ENCODE data around the gene MDM4.
A peak's percentile ranks its signal among the peaks of the same experiment; 100 is the strongest.
"Not testable (repeated sequence)": the region's sequence is repeated elsewhere in the genome, so short reads cannot be mapped to it uniquely, and the experiment has no call there.

Gene MDM4, protein sequence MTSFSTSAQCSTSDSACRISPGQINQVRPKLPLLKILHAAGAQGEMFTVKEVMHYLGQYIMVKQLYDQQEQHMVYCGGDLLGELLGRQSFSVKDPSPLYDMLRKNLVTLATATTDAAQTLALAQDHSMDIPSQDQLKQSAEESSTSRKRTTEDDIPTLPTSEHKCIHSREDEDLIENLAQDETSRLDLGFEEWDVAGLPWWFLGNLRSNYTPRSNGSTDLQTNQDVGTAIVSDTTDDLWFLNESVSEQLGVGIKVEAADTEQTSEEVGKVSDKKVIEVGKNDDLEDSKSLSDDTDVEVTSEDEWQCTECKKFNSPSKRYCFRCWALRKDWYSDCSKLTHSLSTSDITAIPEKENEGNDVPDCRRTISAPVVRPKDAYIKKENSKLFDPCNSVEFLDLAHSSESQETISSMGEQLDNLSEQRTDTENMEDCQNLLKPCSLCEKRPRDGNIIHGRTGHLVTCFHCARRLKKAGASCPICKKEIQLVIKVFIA

DNA sequence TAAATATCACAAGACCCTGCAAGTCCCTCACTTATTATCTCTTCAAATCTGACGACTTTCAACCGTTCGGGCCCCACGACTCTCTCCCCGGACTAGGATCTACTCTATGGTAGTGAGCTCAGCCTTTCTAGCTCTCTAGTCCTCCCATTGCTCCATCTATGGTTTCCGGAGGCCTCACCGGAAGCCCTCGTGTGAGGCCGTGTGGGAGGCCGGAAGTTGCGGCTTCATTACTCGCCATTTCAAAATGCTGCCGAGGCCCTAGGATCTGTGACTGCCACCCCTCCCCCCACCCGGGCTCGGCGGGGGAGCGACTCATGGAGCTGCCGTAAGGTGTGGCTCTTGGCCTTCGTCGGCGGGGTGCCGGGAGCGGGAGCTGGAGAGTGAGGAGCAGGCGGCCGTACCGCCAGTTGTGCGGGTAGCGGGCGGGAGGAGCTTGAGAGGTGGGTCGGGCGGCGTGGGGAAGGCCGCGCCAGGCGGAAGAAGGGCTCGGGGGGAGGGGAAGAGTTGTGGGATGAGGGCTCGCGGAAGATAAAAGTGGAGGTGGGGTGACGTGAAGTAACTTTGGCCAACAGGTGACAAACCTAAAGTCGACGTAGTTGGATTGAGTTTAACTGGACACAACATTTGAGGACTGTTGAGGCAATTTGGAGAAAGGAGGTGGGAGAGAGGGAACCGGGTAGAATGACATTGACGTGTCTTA lies at the start of gene MDM4:
Gene MDM4, plus strand, starts transcription at position 227 of the 700 bp plus-strand sequence. CDS start 9,113 bp downstream, outside the sequence.
- peak; percentile 95 for DNase-seq (ENCODE audit: low spot score)

DNA sequence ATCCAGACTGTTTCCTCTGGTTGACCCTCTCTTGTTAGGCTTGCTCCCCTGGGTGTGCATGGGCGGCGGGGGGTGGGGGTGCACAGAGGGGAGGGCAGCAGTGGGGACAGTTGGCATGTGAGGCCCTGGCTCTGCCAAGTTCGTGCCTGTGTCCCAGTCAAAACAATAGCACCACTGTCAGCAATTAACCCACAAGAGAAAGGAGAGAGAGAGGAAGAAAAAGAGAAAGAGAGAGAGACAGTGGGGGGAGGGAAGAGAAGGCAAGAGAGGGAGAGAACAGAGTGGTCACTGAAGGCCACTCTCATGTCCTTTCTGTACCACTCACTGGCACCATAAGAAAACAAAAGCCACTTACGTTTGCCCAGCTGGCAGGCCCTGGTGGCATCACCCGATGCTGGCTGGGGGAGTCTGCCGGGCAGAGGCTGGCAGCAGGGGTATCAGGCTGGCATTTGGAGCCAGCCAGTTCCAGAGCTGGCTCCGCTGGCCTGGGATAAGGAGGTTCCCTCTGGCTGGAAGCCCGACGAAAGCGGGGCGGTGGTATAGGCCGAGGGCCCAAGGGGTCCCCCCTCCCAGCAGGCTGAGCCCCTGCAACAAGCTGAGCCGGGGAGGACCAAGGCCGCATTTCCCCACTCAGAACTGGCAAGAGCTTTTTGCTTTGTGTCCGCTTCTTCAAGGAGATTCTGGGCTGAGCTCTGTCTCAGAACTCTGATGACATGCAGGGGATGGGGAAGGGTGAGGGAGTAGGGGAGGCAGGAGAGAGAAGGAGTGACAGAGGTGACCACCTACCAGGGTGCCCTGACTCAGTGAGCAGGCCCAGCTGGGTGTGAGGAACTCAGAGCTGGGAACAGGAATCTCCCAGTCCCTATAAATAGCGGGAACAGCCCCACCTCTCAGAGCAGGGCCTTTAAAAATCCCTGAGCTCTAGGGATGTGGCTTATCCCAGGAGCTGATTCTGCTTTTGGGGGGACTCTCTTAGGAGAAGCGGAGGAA lies 49.5 kb upstream of the MDM4 start:
- peak; percentile 96 for DNase-seq (ENCODE audit: low spot score)

DNA sequence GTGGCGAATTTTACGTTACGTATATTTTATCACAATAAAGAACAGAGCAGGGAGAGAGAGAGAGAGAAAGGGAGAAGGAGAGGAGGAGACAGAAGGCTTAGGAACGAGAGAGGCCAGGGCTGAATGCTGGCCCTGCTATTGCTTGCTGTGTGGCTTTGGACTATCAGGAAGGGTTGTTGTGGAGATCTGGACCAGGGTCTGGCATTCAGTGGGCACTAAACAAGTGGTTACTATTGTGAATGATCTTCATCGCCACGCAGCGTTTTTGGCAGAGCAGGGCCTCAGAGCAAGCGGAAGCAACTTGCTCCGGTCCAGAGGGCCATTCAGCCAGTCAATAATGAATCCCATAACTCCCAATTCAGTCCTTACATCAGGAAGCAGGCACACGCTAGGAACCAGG lies 48.0 kb upstream of the MDM4 start:
- peak; percentile 88 for DNase-seq (ENCODE audit: low spot score)

DNA sequence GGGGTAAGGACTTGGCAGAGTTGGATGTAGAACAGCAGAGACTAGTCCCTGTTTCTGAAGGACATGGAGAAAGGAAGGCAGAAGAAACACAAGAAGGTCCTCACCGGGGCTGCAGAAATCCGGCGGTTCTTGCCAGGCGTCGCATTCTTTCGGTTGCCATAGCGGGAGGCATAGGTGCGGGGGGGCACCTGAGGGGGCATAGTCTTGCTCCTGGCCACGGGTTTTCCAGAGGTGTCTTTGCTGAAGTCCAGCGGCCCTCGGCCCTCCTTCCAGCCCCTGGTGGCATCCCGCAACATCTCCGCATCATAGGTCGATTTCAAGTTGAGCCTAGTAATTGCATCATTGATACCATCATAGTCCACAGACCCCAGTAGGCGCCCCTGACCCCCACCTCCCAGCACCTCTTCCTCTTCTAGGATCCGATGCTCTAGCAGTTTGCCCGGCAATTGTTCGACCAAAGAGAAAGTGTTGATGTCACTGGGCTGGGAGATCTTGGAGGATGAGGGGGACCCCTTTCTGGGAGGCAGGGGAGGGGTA lies 47.4 kb upstream of the MDM4 start:
- no peak for DNase-seq (ENCODE audit: low spot score)

DNA sequence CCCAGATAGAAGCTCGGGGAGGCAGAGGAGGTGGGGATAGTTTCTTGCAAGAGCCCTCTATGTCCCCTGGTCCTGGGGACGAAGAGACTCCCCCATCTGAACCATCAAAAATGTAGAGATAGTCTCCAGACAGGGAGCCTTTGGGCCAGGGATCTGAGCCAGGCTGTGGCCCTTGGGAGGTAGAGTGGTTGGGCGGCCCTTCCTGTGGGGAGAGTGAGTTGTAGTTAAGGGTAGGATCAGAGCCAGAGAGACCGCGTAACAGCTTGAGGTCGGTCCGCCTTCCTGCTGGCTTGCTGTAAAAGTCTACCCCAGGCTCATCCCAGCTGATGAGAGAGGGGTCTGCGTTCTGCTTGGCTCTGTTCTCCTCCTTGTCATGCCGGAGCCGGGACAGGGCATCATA lies 46.9 kb upstream of the MDM4 start:
- no peak for DNase-seq (ENCODE audit: low spot score)

DNA sequence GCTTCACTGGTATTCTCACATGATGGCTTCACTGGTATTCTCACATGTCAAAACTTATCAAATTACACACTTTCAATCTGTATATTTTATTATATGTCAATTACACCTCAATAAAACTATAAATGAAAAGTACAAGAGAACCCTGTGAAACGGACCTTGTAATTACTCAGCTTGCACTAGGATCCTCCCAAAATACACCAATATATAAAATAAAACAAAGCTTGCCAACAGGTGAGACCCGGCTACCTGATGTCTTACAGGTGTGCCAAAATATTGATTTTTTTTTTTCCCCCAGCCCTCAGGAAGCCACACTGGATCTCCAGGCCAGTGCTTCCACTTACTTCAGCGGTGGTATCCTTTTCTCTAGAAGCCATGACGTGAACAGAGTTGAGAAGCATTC lies 44.5 kb upstream of the MDM4 start:
- DNase-seq (ENCODE audit: low spot score), result no peak

DNA sequence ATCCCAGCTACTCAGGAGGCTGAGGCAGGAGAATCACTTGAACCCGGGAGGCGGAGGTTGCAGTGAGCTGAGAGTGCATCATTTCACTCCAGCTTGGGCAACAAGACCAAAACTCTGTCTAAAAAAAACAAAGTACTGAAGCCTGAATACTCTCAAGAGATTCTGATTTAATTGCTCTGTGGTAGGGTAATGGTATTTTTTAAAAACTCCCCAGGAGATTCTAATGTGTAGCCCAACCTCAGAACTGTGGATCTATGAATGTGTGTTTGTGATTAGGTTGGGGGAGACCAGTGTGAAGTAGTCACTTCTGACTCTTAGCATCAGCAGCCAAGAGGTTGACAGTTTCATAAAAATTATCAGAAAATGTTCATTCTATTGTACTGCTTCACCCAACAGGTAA lies 43.5 kb upstream of the MDM4 start:
- no peak for DNase-seq (ENCODE audit: low spot score)

DNA sequence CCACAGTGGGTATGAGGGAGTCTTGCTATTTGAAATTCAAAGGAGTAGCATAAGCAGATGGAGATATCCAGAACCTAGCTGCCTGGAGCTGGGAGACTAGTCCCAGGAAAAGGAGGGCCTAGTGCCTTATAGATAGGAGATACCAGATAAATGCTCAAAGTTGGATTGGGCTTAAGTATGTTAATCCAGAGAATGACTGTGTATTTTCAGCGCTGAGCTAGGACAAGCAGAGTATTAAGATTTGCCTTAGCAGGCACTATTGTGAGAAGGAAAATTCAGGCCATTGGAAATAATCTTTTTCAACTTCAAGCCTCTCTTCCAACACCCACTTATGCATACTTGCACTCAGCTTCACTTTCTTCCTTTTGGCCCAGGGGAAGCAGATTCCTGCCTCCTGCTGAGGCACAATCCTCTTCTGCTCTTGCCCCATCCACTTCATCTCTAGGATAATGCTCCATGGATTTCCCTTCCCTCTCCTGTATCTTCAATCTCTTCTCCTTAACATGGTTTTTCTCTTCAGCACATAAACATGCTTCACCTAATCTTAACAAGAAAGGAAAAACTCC lies 42.7 kb upstream of the MDM4 start:
- no peak for DNase-seq (ENCODE audit: low spot score)

DNA sequence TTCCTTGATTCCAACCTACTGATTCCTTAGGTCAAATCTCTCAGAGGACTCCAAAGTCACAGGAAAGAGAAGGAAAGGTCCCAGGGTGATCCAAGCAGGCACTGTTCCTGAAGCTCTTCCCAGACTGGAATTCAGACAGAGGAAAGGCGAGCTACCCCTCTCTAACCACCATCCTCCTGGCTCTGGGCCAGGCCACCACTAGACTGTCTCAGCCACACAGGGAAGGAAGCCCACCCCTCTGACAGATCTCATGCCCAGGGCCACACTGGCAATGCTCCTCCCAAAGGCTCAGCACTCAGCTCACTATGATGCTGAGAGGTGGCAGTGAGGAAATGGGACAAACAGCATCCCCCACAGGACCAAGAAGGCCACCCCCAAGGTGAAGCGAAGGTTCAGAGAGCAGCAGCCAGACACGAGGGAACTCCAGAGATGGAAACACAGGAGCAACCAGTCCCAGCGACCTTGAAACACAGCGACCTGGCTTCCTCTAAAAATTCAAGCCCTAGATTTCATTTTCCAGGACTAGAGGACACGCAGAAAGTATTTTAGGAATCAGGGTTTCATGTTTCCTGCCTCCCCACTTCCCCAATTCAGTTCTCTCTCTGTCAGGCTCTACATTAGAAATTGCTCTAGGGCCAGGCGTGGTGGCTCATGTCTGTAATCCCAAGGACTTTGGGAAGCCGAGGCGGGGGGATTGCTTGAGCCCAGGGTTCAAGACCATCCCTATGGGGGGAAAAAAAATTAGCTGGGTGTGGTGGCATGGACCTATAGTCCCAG lies 40.4 kb upstream of the MDM4 start:
- DNase-seq (ENCODE audit: low spot score), result no peak

DNA sequence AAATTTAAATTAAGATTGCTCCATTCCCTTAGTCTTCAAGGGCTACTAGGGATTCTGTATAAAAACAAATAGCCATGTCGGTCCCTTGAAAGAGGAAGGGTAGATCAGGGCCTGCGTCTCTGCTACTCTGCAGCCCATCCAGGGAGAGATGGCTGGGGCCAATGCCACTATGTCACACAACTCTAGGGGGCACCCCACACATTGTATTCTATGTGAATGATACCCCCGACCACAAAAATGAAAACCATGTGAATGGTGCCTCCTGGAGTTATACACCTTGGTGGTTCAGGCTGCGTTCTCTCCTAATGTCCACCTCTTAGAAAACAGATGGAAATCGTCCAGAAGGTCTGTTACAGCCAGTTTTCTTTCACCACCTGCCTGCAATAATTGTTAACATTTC lies 39.6 kb upstream of the MDM4 start:
- DNase-seq (ENCODE audit: low spot score), result no peak

DNA sequence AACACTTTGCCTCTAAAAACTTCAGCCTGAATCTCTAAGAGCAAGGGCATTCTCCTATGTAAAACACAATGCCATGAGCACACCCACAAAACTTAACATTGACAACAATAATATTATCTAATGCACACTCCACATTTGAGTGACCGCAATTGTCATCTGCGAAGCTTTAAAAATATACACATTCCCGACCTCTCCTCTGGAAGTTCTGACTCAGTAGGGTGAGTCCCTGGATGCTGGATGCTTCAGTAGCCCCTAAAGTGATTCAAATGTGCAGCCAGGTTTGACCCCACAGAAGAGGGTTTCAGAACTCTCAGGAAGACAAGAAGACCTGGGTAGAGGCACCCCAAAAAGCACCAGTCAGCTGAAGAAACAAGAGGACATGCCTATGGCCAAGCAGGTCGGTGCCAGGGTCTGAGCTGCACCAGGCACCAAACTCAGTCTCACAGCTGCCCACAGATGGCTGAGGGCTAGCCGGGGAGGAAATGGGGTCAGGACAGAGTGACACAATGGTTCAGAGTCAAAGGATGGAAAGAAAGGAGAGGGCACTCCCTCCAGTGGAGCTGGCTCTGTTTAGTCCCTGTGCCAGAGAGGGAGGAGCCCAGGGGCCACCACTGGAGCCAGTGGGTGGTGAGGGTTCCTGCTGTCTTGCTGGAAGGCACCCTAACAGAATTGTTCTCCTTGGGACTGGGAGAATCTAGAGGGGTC lies 39.0 kb upstream of the MDM4 start:
- peak; percentile 94 for DNase-seq (ENCODE audit: low spot score)

DNA sequence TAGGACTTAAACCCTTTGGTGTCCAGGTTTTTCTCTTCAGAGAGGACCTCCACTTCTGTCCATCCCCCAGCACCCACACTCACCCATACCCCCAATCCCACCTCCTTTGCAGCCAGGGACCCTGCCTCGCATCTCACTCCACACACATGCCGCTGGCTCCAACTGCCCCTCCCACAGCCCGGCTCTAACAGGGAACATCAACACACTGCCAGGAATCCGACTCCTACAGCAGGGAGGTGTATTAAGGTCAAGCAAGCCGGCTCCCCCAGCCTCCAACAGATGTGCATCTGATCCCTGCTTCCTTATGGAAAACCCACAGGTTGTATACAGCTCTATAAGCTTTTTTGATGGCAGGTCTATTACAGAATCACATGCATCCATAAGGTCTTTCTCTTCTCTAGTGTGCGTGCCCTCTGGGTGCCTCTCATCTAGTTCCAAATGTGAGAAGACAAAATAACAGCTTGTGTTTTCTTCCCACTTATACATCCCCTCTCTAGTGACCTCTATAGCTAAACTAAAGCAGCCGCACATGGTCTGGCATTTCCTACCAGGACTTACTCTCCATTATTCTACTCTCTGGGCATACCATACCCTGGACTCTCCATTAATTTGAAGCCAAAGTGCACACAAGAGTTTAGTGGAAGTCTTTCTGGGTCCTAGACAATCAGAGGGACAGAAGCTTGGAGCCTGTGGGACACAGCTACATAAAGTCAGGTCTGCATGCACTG lies 37.9 kb upstream of the MDM4 start:
- DNase-seq (ENCODE audit: low spot score), result no peak

DNA sequence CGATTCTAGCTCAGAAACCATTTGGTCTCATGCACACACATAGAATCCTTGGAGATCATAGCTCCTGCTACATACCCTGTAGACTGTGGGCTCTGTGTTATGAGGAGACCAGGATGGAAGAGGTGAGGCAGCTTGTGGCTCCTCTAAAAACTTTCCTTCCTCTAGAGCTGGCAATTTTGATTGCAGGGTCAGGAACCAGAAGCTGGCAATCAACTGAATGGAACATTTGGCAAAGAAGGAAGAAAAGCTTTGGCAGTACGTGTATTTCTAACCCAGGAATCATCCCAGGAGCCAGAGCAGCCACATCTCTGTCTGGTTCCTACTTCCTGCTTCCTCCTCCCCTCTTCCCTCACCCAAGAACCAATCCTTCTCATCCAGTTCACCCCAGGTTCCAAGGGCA lies 37.3 kb upstream of the MDM4 start:
- DNase-seq (ENCODE audit: low spot score), result no peak

DNA sequence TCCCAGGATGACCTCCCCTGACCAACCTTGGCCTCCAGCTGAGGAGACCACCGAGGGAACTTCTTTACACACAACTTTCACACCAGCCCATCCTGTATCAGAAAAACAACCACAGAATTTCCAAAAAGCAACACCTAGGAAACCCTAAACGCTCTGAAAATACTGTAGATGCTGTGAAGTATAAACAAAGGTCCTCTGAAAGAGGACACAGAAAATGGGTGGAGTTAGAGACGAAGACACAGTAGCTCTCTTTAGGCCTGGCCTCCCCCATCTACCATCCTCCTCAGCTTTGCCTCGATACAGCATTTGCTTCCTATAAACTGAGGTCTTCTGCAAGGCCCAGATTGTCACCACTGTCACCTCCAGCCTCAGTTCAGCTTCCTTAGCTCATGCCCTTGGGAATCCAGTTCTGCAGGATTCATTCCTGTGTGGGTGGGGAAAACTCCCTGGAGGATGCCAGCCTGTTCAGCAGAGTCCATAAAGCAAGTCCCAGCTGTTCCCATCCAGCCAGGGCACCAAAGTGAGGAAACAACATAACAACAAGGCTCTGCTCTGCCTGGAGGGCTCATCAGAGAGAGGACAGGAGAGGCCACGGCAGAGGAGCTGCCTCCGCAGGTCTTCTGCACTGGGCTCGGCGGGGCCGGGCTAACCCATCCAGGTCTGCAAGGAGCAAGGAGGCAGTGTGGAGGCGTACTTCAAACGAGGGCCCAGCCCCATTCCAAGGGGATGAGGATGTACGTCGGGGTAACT lies 36.6 kb upstream of the MDM4 start:
- DNase-seq (ENCODE audit: low spot score), result no peak

DNA sequence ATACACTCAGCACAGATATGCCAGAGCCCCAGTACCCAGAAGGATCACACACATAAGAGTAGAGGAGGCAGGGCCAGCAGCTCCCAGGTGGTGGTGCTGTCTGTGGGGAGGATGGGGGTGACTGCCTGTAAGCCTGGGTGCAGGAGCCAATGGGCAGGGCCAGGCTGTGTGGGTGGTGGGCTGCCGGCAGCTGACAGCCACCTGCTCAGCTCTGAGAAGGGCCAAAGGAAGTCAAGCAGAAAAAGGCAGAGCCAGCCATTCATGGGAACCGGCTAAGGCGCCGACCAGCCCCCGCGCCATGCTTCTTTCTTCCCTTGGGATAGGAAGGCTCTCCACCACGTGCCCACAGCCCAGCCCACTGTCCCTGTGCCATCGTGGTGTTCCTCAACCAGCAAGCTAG lies 35.7 kb upstream of the MDM4 start:
- DNase-seq (ENCODE audit: low spot score), result no peak

DNA sequence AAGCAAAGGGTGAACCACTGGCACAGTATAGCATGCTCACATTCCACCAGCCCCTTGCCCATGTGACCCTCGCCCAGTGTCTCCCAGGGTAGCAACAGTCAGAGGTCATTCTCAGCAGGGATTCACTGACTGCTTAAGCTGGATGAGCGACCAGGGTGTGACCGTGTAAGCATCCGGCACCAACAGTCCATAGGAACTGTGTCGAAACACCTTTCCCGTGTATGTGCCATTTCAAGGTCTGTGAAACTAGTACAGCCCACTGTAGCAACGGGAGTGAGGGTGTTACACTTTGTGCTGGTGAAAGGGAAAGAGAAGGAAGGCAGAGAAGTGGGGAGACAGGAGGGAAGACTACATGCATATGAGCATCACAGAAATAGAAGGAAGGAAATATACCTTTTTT lies 32.4 kb upstream of the MDM4 start:
- DNase-seq (ENCODE audit: low spot score), result no peak

DNA sequence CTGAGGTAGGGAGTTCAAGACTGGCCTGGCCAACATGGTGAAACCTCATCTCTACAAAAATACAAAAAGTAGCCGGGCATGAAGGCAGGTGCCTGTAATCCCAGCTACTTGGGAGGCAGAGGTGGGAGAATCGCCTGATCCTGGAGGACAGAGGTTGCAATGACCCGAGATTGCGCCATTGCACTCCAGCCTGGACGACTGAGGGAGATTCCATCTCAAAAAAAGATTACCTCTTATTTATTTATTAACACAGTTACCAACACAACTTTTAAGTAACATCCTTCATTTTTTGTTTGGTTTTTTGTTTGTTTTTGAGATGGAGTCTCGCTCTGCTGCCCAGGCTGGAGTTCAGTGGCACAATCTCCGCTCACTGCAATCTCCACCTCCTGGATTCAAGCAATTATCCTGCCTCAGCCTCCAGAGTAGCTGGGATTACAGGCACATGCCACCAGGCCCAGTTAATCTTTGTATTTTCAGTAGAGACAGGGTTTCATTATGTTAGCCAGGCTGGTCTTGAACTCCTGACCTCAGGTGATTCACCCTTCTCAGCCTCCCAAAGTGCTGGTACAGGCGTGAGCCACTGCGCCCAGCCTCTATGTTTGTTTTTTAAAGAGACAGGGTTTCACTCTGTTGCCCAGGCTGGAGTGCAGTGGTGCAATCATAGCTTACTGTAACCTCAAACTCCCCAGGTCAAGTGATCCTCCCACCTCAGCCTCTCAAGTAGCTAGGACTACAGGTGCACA lies 29.5 kb upstream of the MDM4 start:
- not testable (repeated sequence) for DNase-seq (ENCODE audit: low spot score)

DNA sequence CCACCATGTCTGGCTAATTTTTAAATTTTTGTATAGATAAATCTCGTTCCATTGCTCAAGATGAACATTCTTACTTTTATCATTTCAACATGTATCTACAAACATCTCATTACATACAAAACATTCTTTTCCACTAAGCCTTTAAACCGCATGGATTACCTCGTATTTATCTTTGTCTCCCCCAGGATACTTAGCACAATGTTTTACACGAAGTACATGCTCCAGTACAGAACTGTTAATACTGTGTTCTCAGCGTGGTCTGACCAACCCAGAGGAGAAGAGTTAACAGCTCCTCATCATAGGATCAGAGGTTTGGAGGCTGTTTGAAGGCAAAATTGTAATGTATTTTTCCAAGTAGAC lies 29.0 kb upstream of the MDM4 start:
- no peak for DNase-seq (ENCODE audit: low spot score)

Data from Ammon's horn (tissue), 1 donor.